Frontal cortex (tissue), 4 donors: Measurements from ENCODE around the gene AQP12B. TPM values are rescaled to one million over a fixed set of nuclear protein-coding genes. Genes with fewer than 3 reads are reported as not detected.
"Not testable (repeated sequence)": the region's sequence is repeated elsewhere in the genome, so short reads cannot be mapped to it uniquely, and the experiment has no call there.

Experiments used
- DNase-seq, 2 donors: peaks; one replicate each; pipeline ENCODE4 v3.0.0; 2012; ENCODE audit warnings: low spot score in 2 of 2
- FAIRE-seq: peaks from 2 replicates; lab custom pipeline; 2012; peaks lifted over from hg19 to GRCh38; lab: Jason Lieb, UNC
- total RNA-seq: library from RNA; depleted of rRNA; stranded (reverse); fragments of >200 nt; gene quantifications from one replicate; pipeline ENCODE4 v1.2.3, GENCODE V29; 2014
- donor health status: control.
- donor health status: control.
- donor health status: control.

Gene AQP12B
- total RNA-seq, 1 donor from 2014 or later, result not detected

GRCh38 chr2:240687741-240688552, 5.3 kb upstream of the AQP12B start:
- no peak for FAIRE-seq

GRCh38 chr2:240687045-240687740, 4.5 kb upstream of the AQP12B start:
- DNase-seq (no peak), FAIRE-seq (no peak)

More at GRCh38 chr2:240687741-240688552, 5.3 kb upstream of the AQP12B start:
- no peak for DNase-seq

- DNase-seq, result no peak
- FAIRE-seq, result no peak
Measured at GRCh38 chr2:240686460-240686859, 3.8 kb upstream of the AQP12B start.

GRCh38 chr2:240685771-240686371, 3.2 kb upstream of the AQP12B start:
- FAIRE-seq (no peak), DNase-seq (no peak)

GRCh38 chr2:240683980-240684728, 1.5 kb upstream of the AQP12B start:
- FAIRE-seq, DNase-seq: not testable (repeated sequence)

- DNase-seq, FAIRE-seq: not testable (repeated sequence)
Measured at GRCh38 chr2:240683329-240683979, 769 bp upstream of the AQP12B start.

- FAIRE-seq, result not testable (repeated sequence)
Measured at GRCh38 chr2:240680185-240680584, 2.5 kb downstream of the AQP12B start.

GRCh38 chr2:240678909-240679308, 3.8 kb downstream of the AQP12B start:
- FAIRE-seq, DNase-seq: not testable (repeated sequence)

More at GRCh38 chr2:240680185-240680584, 2.5 kb downstream of the AQP12B start:
- not testable (repeated sequence) for DNase-seq

- DNase-seq, FAIRE-seq: not testable (repeated sequence)
Measured at GRCh38 chr2:240678043-240678442, 4.6 kb downstream of the AQP12B start.

GRCh38 chr2:240675345-240675744, 7.3 kb downstream of the AQP12B start:
- FAIRE-seq, DNase-seq: not testable (repeated sequence)

GRCh38 chr2:240674461-240675184, 8.1 kb downstream of the AQP12B start:
- not testable (repeated sequence) for FAIRE-seq, DNase-seq

- FAIRE-seq, result no peak
- no peak for DNase-seq
Measured at GRCh38 chr2:240672701-240673190, 9.9 kb downstream of the AQP12B start.

- DNase-seq (no peak), FAIRE-seq (no peak)
Measured at GRCh38 chr2:240672076-240672700, 10.5 kb downstream of the AQP12B start.

- no peak for FAIRE-seq
- no peak for DNase-seq
Measured at GRCh38 chr2:240670950-240671349, 11.7 kb downstream of the AQP12B start.

GRCh38 chr2:240670402-240670801, 12.3 kb downstream of the AQP12B start:
- FAIRE-seq (no peak), DNase-seq (no peak)

GRCh38 chr2:240664622-240665021, 18.1 kb downstream of the AQP12B start:
- FAIRE-seq (no peak), DNase-seq (no peak)

- DNase-seq, result no peak
- no peak for FAIRE-seq
Measured at GRCh38 chr2:240663546-240664190, 19.0 kb downstream of the AQP12B start.

- no peak for FAIRE-seq
Measured at GRCh38 chr2:240662681-240663080, 20.0 kb downstream of the AQP12B start.

More at GRCh38 chr2:240662681-240663080, 20.0 kb downstream of the AQP12B start:
- DNase-seq, result no peak
